ENCODE data around the gene SLC35E4. TPM values are rescaled to one million over a fixed set of nuclear protein-coding genes. Genes with fewer than 3 reads are reported as not detected.

SLC35E4 gene
- total and polyA plus RNA-seq, 2 donors (not counting 1 experiment from before 2014, with no cell fraction given), result 0.39 to 3.4 TPM

DNA sequence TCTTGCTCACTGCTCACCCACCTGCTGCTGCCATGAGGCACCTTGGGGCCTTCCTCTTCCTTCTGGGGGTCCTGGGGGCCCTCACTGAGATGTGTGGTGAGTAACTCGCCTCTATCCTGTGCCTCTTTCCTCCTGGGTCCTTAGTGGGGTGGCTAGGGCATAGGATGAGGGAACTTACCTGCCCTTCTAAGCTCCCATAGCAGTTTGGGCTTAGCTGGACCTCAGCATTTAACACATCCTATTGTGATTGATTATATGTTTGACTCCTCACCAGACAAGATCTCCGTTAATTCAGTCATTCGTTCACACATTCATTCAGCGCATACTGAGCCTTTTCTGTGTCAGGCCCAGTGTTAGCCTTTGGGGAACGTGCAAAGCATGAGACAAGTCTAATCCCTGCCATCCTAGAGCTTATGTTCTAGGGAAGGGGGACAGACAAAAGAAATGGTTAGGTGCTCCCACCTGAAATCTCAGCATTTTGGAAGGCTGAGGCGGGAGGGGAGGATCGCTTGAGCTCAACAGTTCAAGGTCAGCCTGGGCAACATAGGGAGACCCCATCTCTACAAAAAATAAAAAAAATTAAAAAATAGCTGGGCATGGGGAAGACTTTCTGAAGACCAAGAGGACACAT is 28.2 kb upstream of the SLC35E4 start:
- Histone ChIP-seq H3K9ac (ENCODE audit: low read length) (peak overlapping the region; percentile 70), H3K79me2 (ENCODE audit: control insufficient read depth, insufficient read depth, low read length) (no peaks in the 10 kb centered on the region), H3K27ac (ENCODE audit: low read length in 2 of 2) (no peak overlapping the region), H3K27me3 (replicated peaks in 1 of 4; ENCODE audit: control extremely low read depth in 1 of 4, control insufficient read depth in 3 of 4, insufficient read depth in 4 of 4, low read length in 3 of 4) (no peaks in the 10 kb centered on the region), H3K4me1 (ENCODE audit: control insufficient read depth in 2 of 2, insufficient read depth in 2 of 2, low read length in 2 of 2) (peaks cover 18 to 42% of the 10 kb centered on the region in 2 donors), H3K4me3 (ENCODE audit: control extremely low read depth in 1 of 5, extremely low read depth in 1 of 5, insufficient read depth in 1 of 5, low read depth in 2 of 5, low read length in 4 of 5) (peak overlapping the region in 3 of 5 experiments; percentile 59 to 70 (median 62)), H2AFZ (ENCODE audit: insufficient read depth, low read depth, low read length, poor library complexity, severe bottlenecking) (peak overlapping the region; percentile 85), H3K36me3 (replicated peaks in 1 of 2; ENCODE audit: control extremely low read depth in 1 of 2, control insufficient read depth in 1 of 2, extremely low read depth in 1 of 2, insufficient read depth in 2 of 2, low read length in 1 of 2) (no peaks in the 10 kb centered on the region), H4K20me1 (ENCODE audit: control insufficient read depth, insufficient read depth, low read length, poor library complexity, severe bottlenecking) (no peaks in the 10 kb centered on the region), H3K9me3 (ENCODE audit: control extremely low read depth in 1 of 3, control insufficient read depth in 2 of 3, insufficient read depth in 1 of 3, low read length in 2 of 3) (no peaks in the 10 kb centered on the region), H3K4me2 (replicated peaks; ENCODE audit: low read depth, low read length, poor library complexity, severe bottlenecking) (peak overlapping the region; percentile 97)
- TF ChIP-seq, protein P1, sequence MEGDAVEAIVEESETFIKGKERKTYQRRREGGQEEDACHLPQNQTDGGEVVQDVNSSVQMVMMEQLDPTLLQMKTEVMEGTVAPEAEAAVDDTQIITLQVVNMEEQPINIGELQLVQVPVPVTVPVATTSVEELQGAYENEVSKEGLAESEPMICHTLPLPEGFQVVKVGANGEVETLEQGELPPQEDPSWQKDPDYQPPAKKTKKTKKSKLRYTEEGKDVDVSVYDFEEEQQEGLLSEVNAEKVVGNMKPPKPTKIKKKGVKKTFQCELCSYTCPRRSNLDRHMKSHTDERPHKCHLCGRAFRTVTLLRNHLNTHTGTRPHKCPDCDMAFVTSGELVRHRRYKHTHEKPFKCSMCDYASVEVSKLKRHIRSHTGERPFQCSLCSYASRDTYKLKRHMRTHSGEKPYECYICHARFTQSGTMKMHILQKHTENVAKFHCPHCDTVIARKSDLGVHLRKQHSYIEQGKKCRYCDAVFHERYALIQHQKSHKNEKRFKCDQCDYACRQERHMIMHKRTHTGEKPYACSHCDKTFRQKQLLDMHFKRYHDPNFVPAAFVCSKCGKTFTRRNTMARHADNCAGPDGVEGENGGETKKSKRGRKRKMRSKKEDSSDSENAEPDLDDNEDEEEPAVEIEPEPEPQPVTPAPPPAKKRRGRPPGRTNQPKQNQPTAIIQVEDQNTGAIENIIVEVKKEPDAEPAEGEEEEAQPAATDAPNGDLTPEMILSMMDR (IDR thresholded peaks at IDR 0.05), result no peak
- no peak for TF ChIP-seq EZH2 (IDR thresholded peaks at IDR 0.05; ENCODE audit: borderline replicate concordance, insufficient read depth, low read depth, low read length, poor library complexity, severe bottlenecking)
- WGBS (ENCODE audit: insufficient coverage), result no CpG with 5 or more reads among the region's 7 CpGs
- no peak for ATAC-seq (ENCODE audit: low read depth)
- Mint-ChIP-seq H3K27ac (no peak overlapping the region), H3K4me3 (peak overlapping the region; percentile 90), H3K9me3 (ENCODE audit: insufficient read depth) (no peaks in the 10 kb centered on the region), H3K27me3 (peaks cover 13% of the 10 kb centered on the region), H3K4me1 (peaks cover 29% of the 10 kb centered on the region)
- DNase-seq, result no peak
- intact Hi-C loops (cut with micrococcal nuclease), result loop anchor here (1.0 to 2.0 kb wide), 3 partner anchors 15 to 87 kb away; partner anchors contain the start of genes OSBP2 and SLC35E4
- POLR2A ChIA-PET, result interaction anchor here (0.6 to 1.3 kb wide), 2 partner anchors 28 to 110 kb away, joined by 3 to 4 read pairs; partner anchors contain the start of gene SLC35E4
- CTCF ChIA-PET, result interaction anchor here (0.9 to 1.8 kb wide), 4 partner anchors 26 to 283 kb away, joined by 3 to 7 read pairs (median 4); no protein-coding TSS in a partner anchor

DNA sequence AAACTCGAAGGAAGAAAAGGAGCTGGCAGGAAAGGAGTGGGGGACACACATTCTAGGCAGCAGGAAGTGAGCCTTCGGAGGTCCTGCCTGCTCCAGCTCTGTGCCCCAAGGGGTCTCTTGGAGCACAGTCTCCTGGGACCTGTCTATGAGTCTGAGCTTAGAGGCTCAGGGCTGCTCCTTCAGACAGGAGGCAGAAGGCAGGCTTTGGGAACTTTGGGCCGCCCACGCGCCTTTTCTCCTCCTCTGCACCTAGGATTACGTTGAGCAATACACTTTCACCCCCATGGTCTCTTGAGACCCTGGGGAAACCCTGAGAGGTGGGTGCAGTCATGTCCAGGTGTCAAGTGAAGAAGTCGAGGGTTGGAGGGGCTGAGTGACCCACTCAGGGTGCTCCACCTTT is 27.6 kb upstream of the SLC35E4 start:
- H3K9me3 ChIP-seq (ENCODE audit: control extremely low read depth in 1 of 3, control insufficient read depth in 2 of 3, insufficient read depth in 1 of 3, low read length in 2 of 3), result no peaks in the 10 kb centered on the region
- no peak overlapping the region for H3K9ac ChIP-seq (ENCODE audit: low read length)
- H3K4me1 Mint-ChIP-seq, result peaks cover 29% of the 10 kb centered on the region
- no peak overlapping the region for H3K4me3 ChIP-seq (ENCODE audit: control extremely low read depth in 1 of 5, extremely low read depth in 1 of 5, insufficient read depth in 1 of 5, low read depth in 2 of 5, low read length in 4 of 5)
- H3K27ac Mint-ChIP-seq, result no peak overlapping the region
- H3K9me3 Mint-ChIP-seq (ENCODE audit: insufficient read depth), result no peaks in the 10 kb centered on the region
- H3K4me2 ChIP-seq (replicated peaks; ENCODE audit: low read depth, low read length, poor library complexity, severe bottlenecking), result no peak overlapping the region
- 37% methylated on average over 6 of the region's 7 CpGs for WGBS (ENCODE audit: insufficient coverage)
- ChIA-PET CTCF (interaction anchor here (0.9 to 1.8 kb wide), 5 partner anchors 15 to 282 kb away, joined by 3 to 7 read pairs (median 4); no protein-coding TSS in a partner anchor), POLR2A (interaction anchor here (0.5 to 1.3 kb wide), 2 partner anchors 27 to 863 kb away, joined by 3 read pairs; partner anchors contain the start of gene SLC35E4)
- no peaks in the 10 kb centered on the region for H3K79me2 ChIP-seq (ENCODE audit: control insufficient read depth, insufficient read depth, low read length)
- H2AFZ ChIP-seq (ENCODE audit: insufficient read depth, low read depth, low read length, poor library complexity, severe bottlenecking), result no peak overlapping the region
- H3K27me3 ChIP-seq (replicated peaks in 1 of 4; ENCODE audit: control extremely low read depth in 1 of 4, control insufficient read depth in 3 of 4, insufficient read depth in 4 of 4, low read length in 3 of 4), result no peaks in the 10 kb centered on the region
- no peak for ATAC-seq (ENCODE audit: low read depth)
- no peak overlapping the region for H3K27ac ChIP-seq (ENCODE audit: low read length in 2 of 2)
- intact Hi-C loops (cut with micrococcal nuclease), result loop anchor here (1.0 to 2.0 kb wide), 3 partner anchors 16 to 87 kb away; partner anchors contain the start of genes OSBP2 and SLC35E4
- DNase-seq, result no peak
- no peaks in the 10 kb centered on the region for H3K36me3 ChIP-seq (replicated peaks in 1 of 2; ENCODE audit: control extremely low read depth in 1 of 2, control insufficient read depth in 1 of 2, extremely low read depth in 1 of 2, insufficient read depth in 2 of 2, low read length in 1 of 2)
- peaks cover 13% of the 10 kb centered on the region for H3K27me3 Mint-ChIP-seq
- H3K4me3 Mint-ChIP-seq, result peak overlapping the region; percentile 26
- H4K20me1 ChIP-seq (ENCODE audit: control insufficient read depth, insufficient read depth, low read length, poor library complexity, severe bottlenecking), result no peaks in the 10 kb centered on the region
- TF ChIP-seq EZH2 (IDR thresholded peaks at IDR 0.05; ENCODE audit: borderline replicate concordance, insufficient read depth, low read depth, low read length, poor library complexity, severe bottlenecking), result no peak
- TF ChIP-seq, protein P1 (IDR thresholded peaks at IDR 0.05), result no peak
- peaks cover 18 to 42% of the 10 kb centered on the region in 2 donors for H3K4me1 ChIP-seq (ENCODE audit: control insufficient read depth in 2 of 2, insufficient read depth in 2 of 2, low read length in 2 of 2)
